Muscle layer of duodenum (tissue), 2 donors: ENCODE data around the gene NBAS.
"Not testable (repeated sequence)": the region's sequence is repeated elsewhere in the genome, so short reads cannot be mapped to it uniquely, and the experiment has no call there.

Experiments used
- H3K27ac ChIP-seq: one replicate; pipeline ENCODE4 v1.7.0; 2013; ENCODE audit warnings: mild to moderate bottlenecking, low read length
- H3K27me3 ChIP-seq: one replicate; pipeline ENCODE4 v1.7.0; 2013; ENCODE audit warnings: low read depth, mild to moderate bottlenecking, control low read depth, low read length
- H3K36me3 ChIP-seq, 2 donors: one replicate each; pipeline ENCODE4 v1.7.0; 2013; ENCODE audit warnings: low read length in 2 of 2, control low read depth in 1 of 2, mild to moderate bottlenecking in 1 of 2; ENCODE audit not compliant: insufficient read depth in 2 of 2, control insufficient read depth in 1 of 2
- H3K4me1 ChIP-seq, 2 donors: one replicate each; pipeline ENCODE4 v1.7.0; 2013; ENCODE audit warnings: low read length in 2 of 2, mild to moderate bottlenecking in 2 of 2, control low read depth in 1 of 2, moderate library complexity in 1 of 2; ENCODE audit not compliant: insufficient read depth in 2 of 2, control insufficient read depth in 1 of 2
- H3K4me3 ChIP-seq, 2 donors: one replicate each; pipeline ENCODE4 v1.7.0; 2013; ENCODE audit warnings: low read length in 2 of 2, low read depth in 1 of 2, mild to moderate bottlenecking in 1 of 2
- H3K9me3 ChIP-seq, 2 donors: one replicate each; pipeline ENCODE4 v1.7.0; 2013; ENCODE audit warnings: low read length in 2 of 2, control low read depth in 1 of 2, mild to moderate bottlenecking in 1 of 2; ENCODE audit not compliant: control insufficient read depth in 1 of 2
- donor health status: healthy.

Gene NBAS

GRCh38 chr2:15222856-15223255 is 338.3 kb downstream of the NBAS start:
- Histone ChIP-seq H3K4me1 (peaks cover 0 to 3% of the 10 kb centered on the region in 2 donors), H3K4me3 (no peak overlapping the region), H3K27me3 (no peaks in the 10 kb centered on the region), H3K9me3 (no peaks in the 10 kb centered on the region), H3K36me3 (peaks cover 7 to 8% of the 10 kb centered on the region in 2 donors), H3K27ac (no peak overlapping the region)

- Histone ChIP-seq H3K4me3 (no peak overlapping the region), H3K27ac (no peak overlapping the region), H3K27me3 (no peaks in the 10 kb centered on the region), H3K36me3 (peaks cover 11 to 13% of the 10 kb centered on the region in 2 donors), H3K9me3 (no peaks in the 10 kb centered on the region), H3K4me1 (peaks cover 0 to 3% of the 10 kb centered on the region in 2 donors)
Measured at GRCh38 chr2:15220603-15221002, 340.5 kb downstream of the NBAS start.

- Histone ChIP-seq H3K27me3 (no peaks in the 10 kb centered on the region), H3K27ac (no peak overlapping the region), H3K9me3 (no peaks in the 10 kb centered on the region), H3K36me3 (peaks cover 8 to 11% of the 10 kb centered on the region in 2 donors), H3K4me1 (no peaks in the 10 kb centered on the region), H3K4me3 (no peak overlapping the region)
Measured at GRCh38 chr2:15218423-15219086, 342.6 kb downstream of the NBAS start.

- Histone ChIP-seq H3K9me3 (no peaks in the 10 kb centered on the region), H3K27me3 (no peaks in the 10 kb centered on the region), H3K27ac (no peak overlapping the region), H3K4me1 (no peaks in the 10 kb centered on the region), H3K4me3 (no peak overlapping the region), H3K36me3 (peaks cover 12 to 14% of the 10 kb centered on the region in 2 donors)
Measured at GRCh38 chr2:15212249-15212648, 348.9 kb downstream of the NBAS start.

GRCh38 chr2:15210542-15210941 is 350.6 kb downstream of the NBAS start:
- not testable (repeated sequence) for H3K27ac ChIP-seq, H3K4me1 ChIP-seq, H3K27me3 ChIP-seq, H3K9me3 ChIP-seq, H3K4me3 ChIP-seq
- peaks cover 9 to 18% of the 10 kb centered on the region in 2 donors for H3K36me3 ChIP-seq

- H3K36me3 ChIP-seq, result peaks cover under 1 to 14% of the 10 kb centered on the region in 2 donors
- H3K4me1 ChIP-seq, result peaks cover 0 to 5% of the 10 kb centered on the region in 2 donors
- no peak overlapping the region for H3K27ac ChIP-seq
- H3K27me3 ChIP-seq, result no peaks in the 10 kb centered on the region
- no peaks in the 10 kb centered on the region for H3K9me3 ChIP-seq
- H3K4me3 ChIP-seq, result no peak overlapping the region
Measured at GRCh38 chr2:15206419-15206818, 354.7 kb downstream of the NBAS start.

GRCh38 chr2:15205562-15205961 is 355.6 kb downstream of the NBAS start:
- Histone ChIP-seq H3K4me1 (peaks cover 0 to 5% of the 10 kb centered on the region in 2 donors), H3K4me3 (no peak overlapping the region), H3K9me3 (no peaks in the 10 kb centered on the region), H3K27ac (no peak overlapping the region), H3K36me3 (peaks cover 0 to 14% of the 10 kb centered on the region in 2 donors), H3K27me3 (no peaks in the 10 kb centered on the region)

- Histone ChIP-seq H3K4me1 (peaks cover 0 to 5% of the 10 kb centered on the region in 2 donors), H3K27me3 (no peaks in the 10 kb centered on the region), H3K9me3 (no peaks in the 10 kb centered on the region), H3K36me3 (peaks cover 0 to 4% of the 10 kb centered on the region in 2 donors), H3K4me3 (no peak overlapping the region), H3K27ac (no peak overlapping the region)
Measured at GRCh38 chr2:15201009-15201408, 360.1 kb downstream of the NBAS start.

GRCh38 chr2:15200581-15200980 is 360.6 kb downstream of the NBAS start:
- no peaks in the 10 kb centered on the region for H3K27me3 ChIP-seq
- H3K27ac ChIP-seq, result no peak overlapping the region
- peaks cover 0 to 4% of the 10 kb centered on the region in 2 donors for H3K36me3 ChIP-seq
- H3K9me3 ChIP-seq, result no peaks in the 10 kb centered on the region
- peaks cover 0 to 5% of the 10 kb centered on the region in 2 donors for H3K4me1 ChIP-seq
- H3K4me3 ChIP-seq, result no peak overlapping the region

- no peak overlapping the region for H3K27ac ChIP-seq
- H3K4me1 ChIP-seq, result peaks cover 0 to 5% of the 10 kb centered on the region in 2 donors
- H3K36me3 ChIP-seq, result no peaks in the 10 kb centered on the region
- no peak overlapping the region for H3K4me3 ChIP-seq
- H3K27me3 ChIP-seq, result no peaks in the 10 kb centered on the region
- H3K9me3 ChIP-seq, result no peaks in the 10 kb centered on the region
Measured at GRCh38 chr2:15198051-15198450, 363.1 kb downstream of the NBAS start.

- H3K9me3 ChIP-seq, result no peaks in the 10 kb centered on the region
- H3K27me3 ChIP-seq, result no peaks in the 10 kb centered on the region
- no peak overlapping the region for H3K27ac ChIP-seq
Measured at GRCh38 chr2:15195813-15196212, 365.3 kb downstream of the NBAS start.

GRCh38 chr2:15191789-15192188 is 369.3 kb downstream of the NBAS start:
- peaks cover 0 to 4% of the 10 kb centered on the region in 2 donors for H3K36me3 ChIP-seq
- H3K27ac ChIP-seq, result no peak overlapping the region
- no peaks in the 10 kb centered on the region for H3K27me3 ChIP-seq
- H3K4me3 ChIP-seq, result no peak overlapping the region
- no peaks in the 10 kb centered on the region for H3K4me1 ChIP-seq
- H3K9me3 ChIP-seq, result no peaks in the 10 kb centered on the region

More at GRCh38 chr2:15195813-15196212, 365.3 kb downstream of the NBAS start:
- Histone ChIP-seq H3K4me3 (no peak overlapping the region), H3K4me1 (no peaks in the 10 kb centered on the region), H3K36me3 (no peaks in the 10 kb centered on the region)
